GM12878 (cell line): Measurements from ENCODE around the gene ELMO2. TPM values are rescaled to one million over a fixed set of nuclear protein-coding genes. Genes with fewer than 3 reads are reported as not detected.

Source experiments
- ATAC-seq: fragments of 200-7000 bp; cut with Tn5 transposase; 3 replicates; pipeline ENCODE4 v1.9.1; 2020; ENCODE audit warnings: mild to moderate bottlenecking, moderate library complexity
- BruUV-seq: library from RNA; stranded (reverse); fragments of 400-500 nt; replicated peaks from 2 replicates; lab custom pipeline; 2021; lab: Mats Ljungman, UMichigan
- CTCF ChIA-PET: fragments of 300-600 bp; sonication (Branson Sonifier 250); formaldehyde crosslinking; extraction: SDS; loops from one replicate; lab custom pipeline; 2021; ENCODE audit warnings: inconsistent platforms; lab: Yijun Ruan, JAX
- POLR2A ChIA-PET: fragments of 350-600 bp; formaldehyde crosslinking; extraction: SDS; loops from one replicate; lab custom pipeline; 2021; ENCODE audit warnings: inconsistent platforms; lab: Charles Lee
- RAD21 ChIA-PET: fragments of 300-600 bp; sonication (Branson Sonifier 250); formaldehyde crosslinking; loops from one replicate; lab custom pipeline; 2023; ENCODE audit warnings: antibody characterized with exemption; ENCODE audit not compliant: unreplicated experiment; lab: Charles Lee
- SMC1A ChIA-PET: fragments of 300-600 bp; sonication (Branson Sonifier 250); formaldehyde crosslinking; loops from one replicate; lab custom pipeline; 2023; ENCODE audit not compliant: unreplicated experiment, uncharacterized antibody; lab: Charles Lee
- DNase-seq: peaks from one replicate; pipeline ENCODE4 v3.0.0-alpha.2; 2011; ENCODE audit warnings: low read depth, low spot score
- FAIRE-seq: peaks from 3 replicates; lab custom pipeline; 2011; peaks lifted over from hg19 to GRCh38; lab: Jason Lieb, UNC
- H2AFZ ChIP-seq: 2 replicates; pipeline ENCODE4 v1.6.0; 2011; ENCODE audit warnings: low read depth, low read length, control low read depth; ENCODE audit not compliant: control insufficient read depth
- H3K27ac ChIP-seq: 2 replicates; pipeline ENCODE4 v1.5.1; 2011; ENCODE audit warnings: control low read depth; ENCODE audit not compliant: control insufficient read depth, insufficient read depth
- H3K27me3 ChIP-seq, 2 experiments: replicated peaks in 1 of 2; 2 replicates each; pipeline versions ENCODE4 v1.6.0 to v1.6.1; 2011; ENCODE audit warnings: low read length in 1 of 2; ENCODE audit not compliant: control insufficient read depth in 2 of 2, insufficient read depth in 2 of 2
- H3K36me3 ChIP-seq, 2 experiments: 2 replicates each; pipeline ENCODE4 v1.5.1; 2011; ENCODE audit warnings: low read length in 1 of 2; ENCODE audit not compliant: control insufficient read depth in 2 of 2, insufficient read depth in 2 of 2
- H3K4me1 ChIP-seq: 2 replicates; pipeline ENCODE4 v1.6.1; 2011; ENCODE audit warnings: mild to moderate bottlenecking, low read length, moderate library complexity, mixed read lengths; ENCODE audit not compliant: control insufficient read depth, insufficient read depth
- H3K4me2 ChIP-seq: 2 replicates; pipeline ENCODE4 v1.6.0; 2011; ENCODE audit warnings: control low read depth; ENCODE audit not compliant: control insufficient read depth, insufficient read depth
- H3K4me3 ChIP-seq: fragments of 200-600 bp; sonication (generic); 2 replicates; pipeline ENCODE4 v1.5.1; 2016
- H3K79me2 ChIP-seq: 2 replicates; pipeline ENCODE4 v1.6.0; 2011; ENCODE audit warnings: low read length; ENCODE audit not compliant: control insufficient read depth, insufficient read depth
- H3K9ac ChIP-seq: 2 replicates; pipeline ENCODE4 v1.8.0; 2011; ENCODE audit warnings: low read length, control low read depth, mixed read lengths; ENCODE audit not compliant: control insufficient read depth, insufficient read depth
- H3K9me3 ChIP-seq: replicated peaks from 3 replicates; pipeline ENCODE4 v1.5.1; 2011; ENCODE audit warnings: mild to moderate bottlenecking, low read length; ENCODE audit not compliant: control insufficient read depth, insufficient read depth
- H4K20me1 ChIP-seq: 2 replicates; pipeline ENCODE4 v1.6.0; 2011; ENCODE audit not compliant: control insufficient read depth, insufficient read depth
- CEBPZ ChIP-seq: fragments of 150-350 bp; IDR thresholded peaks from 2 replicates; pipeline ENCODE4 v1.6.1; 2016; ENCODE audit warnings: low read depth, low read length
- IKZF2 ChIP-seq, 2 experiments: fragments of 450-650 bp; IDR thresholded peaks; 2 replicates each; pipeline ENCODE4 v1.6.1; 2017; ENCODE audit warnings: mild to moderate bottlenecking in 2 of 2, moderate library complexity in 2 of 2
- KLF5 ChIP-seq: fragments of 450-650 bp; IDR thresholded peaks from 2 replicates; pipeline ENCODE4 v1.6.1; 2014; ENCODE audit warnings: mild to moderate bottlenecking; ENCODE audit not compliant: partially characterized antibody
- PAX5 ChIP-seq: IDR thresholded peaks from 2 replicates; pipeline ENCODE4 v1.6.1; 2011; ENCODE audit warnings: low read depth, low read length, borderline replicate concordance
- SPI1 ChIP-seq: IDR thresholded peaks from 2 replicates; pipeline ENCODE4 v1.6.1; 2011; ENCODE audit warnings: low read depth, mild to moderate bottlenecking, low read length, moderate library complexity, borderline replicate concordance; ENCODE audit not compliant: insufficient read depth
- WGBS: methylation state at CpG from one replicate; pipeline ENCODE4 v1.1.6; 2016; ENCODE audit warnings: low lambda C conversion rate; ENCODE audit not compliant: insufficient replicate concordance, insufficient coverage; ENCODE audit errors: missing lambda C conversion rate; 5-methylcytosine and 5-hydroxymethylcytosine counted together
- in situ Hi-C: fragments of 300-500 bp; cut with MboI; formaldehyde crosslinking; loops from 9 replicates; pipeline ENCODE4 v1.14.3; 2018; ENCODE audit warnings: mixed read lengths
- intact Hi-C: fragments of 100-400 bp; cut with micrococcal nuclease; formaldehyde crosslinking; loops from one replicate; pipeline ENCODE4 v1.14.2; 2022; ENCODE audit not compliant: unreplicated experiment
- polyA plus RNA-seq, 11 experiments: library from polyadenylated mRNA; depleted of rRNA in 4 of 11; unstranded in 6 of 11; stranded (reverse) in 5 of 11; fragments of >200 nt; fragmentation: Nextera tagmentation in 4 of 11; fragmentation: Illumina TruSeq in 1 of 11; extraction: Ambion mirVana in 4 of 11; extraction: Trizol in 1 of 11; gene quantifications; 1 replicate in 1 of 11; 2 replicates in 10 of 11; pipeline versions ENCODE4 v1.2.1 to v1.2.3, GENCODE V29; 2011 to 2016; ENCODE audit warnings: inconsistent platforms in 2 of 11, missing spikeins in 2 of 11, low read depth in 1 of 11
- total RNA-seq, 4 experiments: library from RNA; depleted of rRNA in 3 of 4; stranded (reverse); fragments of >200 nt in 3 of 4; fragmentation: Illumina TruSeq in 1 of 4; extraction: Trizol in 1 of 4; gene quantifications; 2 replicates each; pipeline versions ENCODE4 v1.2.1 to v1.2.3, GENCODE V29; 2013 to 2021

Gene ELMO2
- total and polyA plus RNA-seq, 10 of the 15 experiments (the other 5 are each of a cell fraction or from before 2014, with no cell fraction given), result 14.2 to 40.2 (median 37.6) TPM

- TF ChIP-seq CEBPZ, result no peak
- no peak for TF ChIP-seq PAX5
- no peak for TF ChIP-seq KLF5
- no peak for TF ChIP-seq SPI1
- TF ChIP-seq, all 136 proteins: peak for 0
Observed at GRCh38 chr20:46423342-46423741, 16.9 kb upstream of the ELMO2 start (continued).

GRCh38 chr20:46420878-46421277, 14.5 kb upstream of the ELMO2 start:
- POLR2A ChIA-PET, result no interaction called here
- CTCF ChIA-PET, result no interaction called here

More at GRCh38 chr20:46420878-46421277, 14.5 kb upstream of the ELMO2 start:
- ATAC-seq (no peak), DNase-seq (no peak), FAIRE-seq (no peak)
- Histone ChIP-seq H3K36me3 (no peaks in the 10 kb centered on the region), H3K9ac (no peak overlapping the region), H3K4me3 (no peak overlapping the region), H3K4me1 (no peaks in the 10 kb centered on the region), H3K79me2 (no peaks in the 10 kb centered on the region), H3K4me2 (no peak overlapping the region), H2AFZ (no peak overlapping the region), H4K20me1 (no peaks in the 10 kb centered on the region), H3K9me3 (no peaks in the 10 kb centered on the region), H3K27me3 (peaks cover 0 to 1% of the 10 kb centered on the region in 2 experiments; a peak in 2 of 4 replicates), H3K27ac (no peak overlapping the region)
- WGBS, result 68% methylated on average over 5 of the region's 5 CpGs
- intact Hi-C loops (no loop called here), in situ Hi-C loops (no loop called here)
- SMC1A ChIA-PET, result interaction anchor here (1.4 kb wide), 1 partner anchor 9 kb away, joined by 4 read pairs; no protein-coding TSS in a partner anchor
- BruUV-seq, result no TSS peak
- RAD21 ChIA-PET, result no interaction called here
- TF ChIP-seq IKZF2 (IDR thresholded peaks at IDR 0.05), result no peak
